NCI-H1436 (cell line): Measurements from ENCODE around the gene MTCH1.

Experiments
- DNase-seq: peaks from one replicate; lab custom pipeline; 2025; lab: John Stamatoyannopoulos, UW

Gene MTCH1

GRCh38 chr6:36985808-36986703 lies at the start of gene MTCH1:
Gene MTCH1, minus strand, starts transcription at chr6:36986196. Its CDS starts 23 bp downstream, at chr6:36986173.
- DNase-seq: peak; percentile 86

GRCh38 chr6:37033819-37034795 lies 48.1 kb upstream of the MTCH1 start:
- DNase-seq: no peak

- no peak for DNase-seq
Observed at GRCh38 chr6:37033255-37033654, 47.3 kb upstream of the MTCH1 start.

- no peak for DNase-seq
Observed at GRCh38 chr6:37032239-37032638, 46.2 kb upstream of the MTCH1 start.

- DNase-seq: no peak
Observed at GRCh38 chr6:37030599-37030998, 44.6 kb upstream of the MTCH1 start.

- peak; percentile 25 for DNase-seq
Observed at GRCh38 chr6:37029249-37029971, 43.4 kb upstream of the MTCH1 start.

GRCh38 chr6:37027811-37028469 lies 41.9 kb upstream of the MTCH1 start:
- DNase-seq: no peak

GRCh38 chr6:37027036-37027720 lies 41.2 kb upstream of the MTCH1 start:
- no peak for DNase-seq

GRCh38 chr6:37025621-37026466 lies 39.8 kb upstream of the MTCH1 start:
- DNase-seq: no peak

GRCh38 chr6:37024656-37025337 lies 38.8 kb upstream of the MTCH1 start:
- no peak for DNase-seq

- no peak for DNase-seq
Observed at GRCh38 chr6:37022135-37022863, 36.3 kb upstream of the MTCH1 start.

- no peak for DNase-seq
Observed at GRCh38 chr6:37021356-37022129, 35.5 kb upstream of the MTCH1 start.

- no peak for DNase-seq
Observed at GRCh38 chr6:37020812-37021211, 34.8 kb upstream of the MTCH1 start.

GRCh38 chr6:37020381-37020780 lies 34.4 kb upstream of the MTCH1 start:
- peak; percentile 5 for DNase-seq

- DNase-seq: peak; percentile 8
Observed at GRCh38 chr6:37019065-37019450, 33.1 kb upstream of the MTCH1 start.

- peak; percentile 80 for DNase-seq
Observed at GRCh38 chr6:37018198-37019064, 32.4 kb upstream of the MTCH1 start.
